Naive thymus-derived CD8-positive, alpha-beta T cell (primary cell): Measurements from ENCODE around the gene FYB1. TPM values are rescaled to one million over a fixed set of nuclear protein-coding genes. Genes with fewer than 3 reads are reported as not detected.

Source experiments
- ATAC-seq, 2 donors: fragments of 150-1000 bp; cut with Tn5 transposase in 1 of 2; sonication (Bioruptor Pico), chemical (Tn5 transposase) in 1 of 2; 1 replicate in 1 of 2; 2 replicates in 1 of 2; pipeline ENCODE4 v1.10.0; 2021; ENCODE audit warnings: mild to moderate bottlenecking in 2 of 2, moderate library complexity in 2 of 2
- POLR2A ChIA-PET: fragments of 350-600 bp; sonication (Branson Sonifier 250); formaldehyde crosslinking; loops from one replicate; lab custom pipeline; 2021; ENCODE audit warnings: antibody characterized with exemption; lab: Charles Lee
- DNase-seq, 10 donors: peaks; one replicate each; pipeline versions ENCODE4 v3.0.0 to v3.0.0-alpha.2; 2020 to 2022
- H3K27ac Mint-ChIP-seq, 10 donors: one replicate each; pipeline ENCODE4 v1.8.0; 2020 to 2022; ENCODE audit warnings: mild to moderate bottlenecking in 10 of 10, mixed read lengths in 10 of 10, moderate library complexity in 4 of 10, inconsistent platforms in 1 of 10
- H3K27me3 Mint-ChIP-seq, 5 donors: one replicate each; pipeline ENCODE4 v1.8.0; 2021 to 2022; ENCODE audit warnings: mixed read lengths in 5 of 5
- H3K36me3 Mint-ChIP-seq, 3 donors: one replicate each; pipeline ENCODE4 v1.8.0; 2020 to 2022; ENCODE audit warnings: mixed read lengths in 3 of 3, mild to moderate bottlenecking in 2 of 3, inconsistent platforms in 1 of 3
- H3K4me1 Mint-ChIP-seq, 4 donors: one replicate each; pipeline ENCODE4 v1.8.0; 2021 to 2022; ENCODE audit warnings: mixed read lengths in 4 of 4
- H3K4me3 Mint-ChIP-seq, 10 donors: one replicate each; pipeline ENCODE4 v1.8.0; 2020 to 2022; ENCODE audit warnings: mild to moderate bottlenecking in 10 of 10, mixed read lengths in 10 of 10, moderate library complexity in 6 of 10, inconsistent platforms in 1 of 10
- H3K9me3 Mint-ChIP-seq, 9 donors: one replicate each; pipeline ENCODE4 v1.8.0; 2020 to 2022; ENCODE audit warnings: mixed read lengths in 9 of 9, mild to moderate bottlenecking in 3 of 9, inconsistent platforms in 1 of 9, moderate library complexity in 1 of 9
- polyA plus RNA-seq, 3 donors: library from polyadenylated mRNA; unstranded; fragments of 300-500 nt; fragmentation: Illumina TruSeq; gene quantifications; one replicate each; pipeline ENCODE4 v1.2.3, GENCODE V29; 2021
- total RNA-seq, 8 experiments: library from RNA in 2 of 8; stranded (reverse) in 2 of 8; gene quantifications; one replicate each; pipeline ENCODE4 v1.2.3 and lab custom pipeline; 2021 to 2026

Gene FYB1
- total and polyA plus RNA-seq, 5 experiments from 2014 or later, result 181 to 642 (median 431) TPM

DNA sequence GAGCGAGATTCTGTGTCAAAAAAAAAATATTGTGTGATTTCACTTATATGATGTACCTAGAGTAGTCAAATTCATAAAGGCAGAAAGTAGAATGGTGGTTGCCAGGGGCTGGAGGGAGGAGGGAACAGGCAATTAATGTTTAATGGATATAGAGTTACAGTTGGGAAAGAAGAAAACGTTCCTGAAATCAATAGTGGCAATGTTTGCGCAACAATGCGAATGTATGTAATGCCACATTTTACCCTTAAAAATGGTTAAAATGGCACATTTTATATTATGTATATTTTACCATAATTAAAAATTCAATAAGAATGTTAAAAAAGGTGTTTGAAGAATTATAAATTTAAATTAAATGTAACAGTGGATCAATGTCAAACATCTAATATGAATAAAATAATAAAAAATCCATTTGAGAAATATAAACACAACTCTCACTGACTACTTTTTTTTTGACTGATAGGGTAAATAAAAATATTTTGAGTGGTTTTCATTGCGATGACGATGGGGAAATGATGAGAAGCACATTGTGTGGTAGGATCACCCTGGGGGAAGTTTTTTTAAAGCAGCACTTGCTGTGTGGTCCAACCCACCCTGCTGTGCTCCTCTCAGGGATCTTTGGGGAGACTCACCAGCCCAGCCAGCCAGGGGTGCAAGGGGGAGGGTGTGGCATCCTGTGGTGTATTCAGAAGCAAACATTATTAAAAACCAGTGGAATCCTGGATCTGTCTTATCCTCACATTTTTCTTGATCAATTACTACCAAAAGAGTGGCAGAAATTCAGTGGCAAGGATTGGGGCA, 4.3 kb downstream of the FYB1 start:
- POLR2A ChIA-PET, result interaction anchor here (2.9 to 5.7 kb wide), 5 partner anchors 9 to 68 kb away, joined by 13 to 124 read pairs (median 61); no protein-coding TSS in a partner anchor
- H3K4me1 Mint-ChIP-seq, result peaks cover 49 to 95% (median 79%) of the 10 kb centered on the region in 4 donors
- ATAC-seq (peak; percentile 24 to 62), DNase-seq (peak in 8 of 10 donors; percentile 29 to 74 (median 64))
- no peaks in the 10 kb centered on the region for H3K9me3 Mint-ChIP-seq
- H3K27me3 Mint-ChIP-seq, result no peaks in the 10 kb centered on the region
- peak overlapping the region; percentile 76 to 93 (median 86) for H3K4me3 Mint-ChIP-seq
- peak overlapping the region; percentile 68 to 100 (median 97) for H3K27ac Mint-ChIP-seq
- H3K36me3 Mint-ChIP-seq, result no peaks in the 10 kb centered on the region

DNA sequence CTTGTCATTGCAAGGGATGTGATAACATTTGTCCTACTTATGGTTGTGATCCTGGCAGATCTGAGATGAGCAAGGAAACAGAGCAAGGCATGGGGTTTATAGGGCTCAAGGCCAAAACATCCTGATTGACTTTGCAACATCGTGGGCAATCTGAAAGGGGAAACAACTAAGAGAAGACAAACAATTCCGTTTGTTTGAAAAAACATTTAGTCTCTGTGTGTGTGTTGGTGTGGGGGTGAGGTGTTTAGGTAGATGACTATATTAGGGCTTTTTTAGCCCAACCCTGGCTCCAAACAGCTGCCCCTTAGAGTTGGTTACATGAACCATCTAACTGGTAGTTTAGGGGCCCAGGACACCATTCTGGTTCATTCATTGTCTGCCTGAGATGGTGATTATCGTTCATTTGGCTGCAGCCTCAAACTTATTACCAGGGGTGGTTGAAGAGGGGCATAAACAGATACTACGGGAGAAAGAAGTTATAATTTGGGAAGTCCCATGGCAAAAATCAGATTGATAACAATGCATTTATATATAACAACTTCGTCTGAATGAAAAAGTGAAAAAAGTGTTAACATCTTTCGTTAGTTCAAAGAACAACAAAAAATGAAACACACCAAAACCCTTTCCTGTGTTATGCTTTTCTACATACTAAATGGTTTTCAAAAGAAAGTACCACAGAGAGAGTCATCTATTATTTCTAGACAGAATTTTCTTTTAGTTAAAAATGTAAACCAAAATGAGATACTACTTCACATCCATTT, 5.7 kb downstream of the FYB1 start:
- POLR2A ChIA-PET, result interaction anchor here (1.0 to 6.8 kb wide), 7 partner anchors 12 to 61 kb away, joined by 3 to 88 read pairs (median 18); no protein-coding TSS in a partner anchor
- Mint-ChIP-seq H3K9me3 (no peaks in the 10 kb centered on the region), H3K4me1 (peaks cover 45 to 95% (median 86%) of the 10 kb centered on the region in 4 donors), H3K36me3 (no peaks in the 10 kb centered on the region), H3K27me3 (no peaks in the 10 kb centered on the region), H3K4me3 (peak overlapping the region; percentile 62 to 90 (median 79)), H3K27ac (peak overlapping the region; percentile 91 to 100 (median 96))
- DNase-seq (peak in 3 of 10 donors; percentile 58 to 66 (median 63)), ATAC-seq (peak in 1 of 2 donors; percentile 9)

DNA sequence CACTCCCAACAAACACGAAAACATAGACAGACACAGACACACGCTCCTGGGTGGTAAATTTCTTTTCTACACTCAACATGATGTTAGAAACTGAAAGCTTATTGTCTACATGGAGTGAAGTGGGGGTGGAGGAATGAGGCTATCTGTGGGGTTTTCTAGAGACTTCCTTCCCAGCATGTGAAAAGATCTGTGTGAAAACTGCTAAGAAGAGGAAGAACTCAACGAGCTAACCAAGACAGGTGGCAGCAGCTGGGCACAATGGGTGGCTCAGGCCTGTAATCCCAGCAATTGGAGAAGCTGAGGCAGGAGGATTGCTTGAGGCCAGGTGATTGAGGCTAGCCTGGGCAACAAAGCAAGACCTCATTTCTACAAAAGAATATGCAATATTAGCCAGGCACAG, 7.6 kb downstream of the FYB1 start:
- Mint-ChIP-seq H3K9me3 (no peaks in the 10 kb centered on the region), H3K27ac (peak overlapping the region; percentile 91 to 100 (median 96)), H3K4me3 (peak overlapping the region; percentile 55 to 90 (median 76)), H3K36me3 (no peaks in the 10 kb centered on the region), H3K27me3 (no peaks in the 10 kb centered on the region), H3K4me1 (peaks cover 54 to 100% (median 92%) of the 10 kb centered on the region in 4 donors)
- POLR2A ChIA-PET, result interaction anchor here (0.8 to 6.8 kb wide), 11 partner anchors 9 to 62 kb away, joined by 3 to 88 read pairs (median 6); no protein-coding TSS in a partner anchor
- DNase-seq, result peak in 2 of 10 donors; percentile 57 to 61
- ATAC-seq, result peak; percentile 19 to 24

DNA sequence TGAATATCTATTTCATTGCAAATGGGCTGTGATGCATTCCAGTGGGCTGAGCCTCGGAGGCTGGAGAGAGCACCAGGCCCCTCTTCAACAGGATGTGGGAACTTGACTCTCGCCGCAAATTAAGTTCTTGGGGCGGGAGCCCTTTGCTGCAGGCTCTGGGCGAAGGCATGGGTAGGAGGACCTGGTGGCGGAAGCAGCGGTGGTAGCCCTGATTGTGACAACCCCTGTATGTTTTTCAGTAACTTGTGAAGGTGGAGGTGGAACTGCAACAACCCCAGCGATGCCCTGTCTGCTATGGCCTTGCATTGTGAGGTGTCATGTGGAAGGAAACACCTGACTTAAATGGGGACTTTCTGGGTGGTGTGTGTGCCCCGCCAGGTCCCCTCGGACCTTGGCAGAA, 9.4 kb downstream of the FYB1 start:
- Mint-ChIP-seq H3K4me1 (peaks cover 51 to 100% (median 95%) of the 10 kb centered on the region in 4 donors), H3K4me3 (peak overlapping the region; percentile 70 to 87 (median 82)), H3K27ac (peak overlapping the region; percentile 93 to 100 (median 96)), H3K27me3 (no peaks in the 10 kb centered on the region), H3K9me3 (no peaks in the 10 kb centered on the region), H3K36me3 (no peaks in the 10 kb centered on the region)
- POLR2A ChIA-PET, result interaction anchor here (1.3 to 6.8 kb wide), 9 partner anchors 9 to 38 kb away, joined by 4 to 88 read pairs (median 16); partner anchors contain the start of gene FYB1
- DNase-seq, result peak; percentile 44 to 89 (median 78)
- peak; percentile 77 to 83 for ATAC-seq

DNA sequence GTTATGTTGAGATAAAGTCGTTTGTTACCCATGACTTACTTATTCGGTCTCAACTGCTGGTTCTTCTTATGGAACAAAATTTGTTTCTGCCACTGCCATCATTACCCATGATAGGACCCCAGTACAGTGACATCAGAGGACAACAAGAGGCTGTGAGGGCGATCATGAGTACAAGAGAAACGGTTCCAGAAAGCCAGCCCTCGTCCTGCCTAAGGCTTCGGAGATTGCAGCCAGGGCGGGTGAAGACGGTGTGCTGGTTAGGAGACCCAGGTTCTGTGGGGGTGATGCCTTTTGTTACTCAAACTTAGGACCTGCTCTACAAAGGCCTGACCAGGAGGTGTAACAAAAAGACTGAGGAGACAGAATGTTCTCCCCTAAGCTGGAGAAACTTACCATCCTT, 10.9 kb downstream of the FYB1 start:
- Mint-ChIP-seq H3K27me3 (no peaks in the 10 kb centered on the region), H3K4me1 (peaks cover 48 to 100% (median 94%) of the 10 kb centered on the region in 4 donors), H3K27ac (peak overlapping the region; percentile 93 to 100 (median 96)), H3K9me3 (no peaks in the 10 kb centered on the region), H3K36me3 (no peaks in the 10 kb centered on the region), H3K4me3 (peak overlapping the region; percentile 70 to 87 (median 82))
- ATAC-seq, result peak; percentile 6 to 22
- POLR2A ChIA-PET, result interaction anchor here (0.7 to 6.8 kb wide), 11 partner anchors 7 to 1199 kb away, joined by 3 to 88 read pairs (median 5); no protein-coding TSS in a partner anchor
- DNase-seq, result no peak

DNA sequence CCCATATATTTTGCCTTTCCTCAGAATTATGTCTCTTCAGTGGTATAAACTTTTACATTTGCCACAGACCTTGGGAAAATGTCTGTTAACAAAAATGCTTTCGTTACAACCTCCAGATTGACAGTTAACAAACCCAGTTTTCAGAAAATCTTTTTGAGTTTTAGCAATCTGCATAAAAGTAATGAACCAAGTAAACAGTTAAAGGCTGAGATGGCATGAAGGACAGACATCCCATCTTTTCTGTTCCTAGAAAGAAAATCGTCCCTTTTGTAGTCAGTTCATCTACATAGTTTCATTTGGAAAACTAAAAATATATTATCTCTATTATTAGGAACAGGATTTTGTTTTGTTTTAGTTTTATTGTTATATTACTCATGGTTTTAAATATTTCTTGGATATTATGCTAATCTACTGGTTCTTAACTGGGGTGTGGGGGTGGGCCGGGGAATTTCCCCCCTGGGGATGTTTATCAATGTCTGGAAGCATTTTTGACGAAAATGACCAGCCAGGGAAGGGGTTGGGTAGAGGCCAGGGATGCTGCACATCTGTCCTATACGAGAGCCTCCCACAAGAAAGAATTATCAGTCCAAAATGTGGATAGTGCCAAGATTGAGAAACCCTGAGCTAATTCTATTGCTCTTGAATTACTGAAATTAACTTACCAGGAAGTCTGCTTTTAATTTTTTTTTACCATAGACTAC, 11.9 kb downstream of the FYB1 start:
- no peaks in the 10 kb centered on the region for H3K27me3 Mint-ChIP-seq
- H3K4me3 Mint-ChIP-seq, result peak overlapping the region; percentile 70 to 98 (median 82)
- no peaks in the 10 kb centered on the region for H3K9me3 Mint-ChIP-seq
- peaks cover 0 to 1% (median 0%) of the 10 kb centered on the region in 3 donors for H3K36me3 Mint-ChIP-seq
- DNase-seq (no peak), ATAC-seq (no peak)
- POLR2A ChIA-PET, result interaction anchor here (0.6 to 6.8 kb wide), 3 partner anchors 10 to 25 kb away, joined by 3 to 76 read pairs (median 3); no protein-coding TSS in a partner anchor
- peak overlapping the region; percentile 93 to 100 (median 96) for H3K27ac Mint-ChIP-seq
- peaks cover 43 to 98% (median 87%) of the 10 kb centered on the region in 4 donors for H3K4me1 Mint-ChIP-seq

DNA sequence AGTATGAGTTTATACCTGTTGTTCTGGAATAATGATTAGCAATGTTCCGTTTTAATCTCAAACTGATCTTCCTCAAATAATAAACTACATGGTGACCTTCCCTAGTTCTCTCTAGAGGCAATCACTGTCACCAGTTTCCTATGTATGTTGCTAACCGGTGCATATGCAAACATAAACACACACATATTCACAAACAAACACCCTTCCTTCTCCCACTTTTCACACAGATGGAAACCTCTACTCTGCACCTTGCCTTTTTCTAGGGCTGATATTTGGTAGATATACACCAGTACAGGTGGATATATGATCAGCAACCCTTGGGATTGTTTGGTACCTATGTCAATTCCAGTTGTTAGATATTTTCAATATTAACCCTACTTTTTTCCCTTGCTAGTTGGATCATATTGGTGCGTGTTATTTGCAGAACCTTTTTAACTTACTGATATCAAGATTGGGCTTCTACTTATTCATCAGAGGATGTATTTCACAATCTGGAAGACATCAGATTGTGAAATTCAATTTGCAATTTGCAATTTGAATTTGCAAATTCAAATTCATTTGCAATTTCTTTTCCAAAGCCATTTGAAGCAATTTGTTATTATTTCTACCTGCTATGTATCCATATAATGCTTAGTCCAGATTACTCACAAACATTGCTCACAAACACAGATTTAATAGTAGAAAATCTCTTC, 12.6 kb downstream of the FYB1 start:
- Mint-ChIP-seq H3K27ac (peak overlapping the region; percentile 93 to 100 (median 96)), H3K4me3 (peak overlapping the region in 9 of 10 donors; percentile 30 to 98 (median 82)), H3K36me3 (peaks cover 3 to 8% (median 6%) of the 10 kb centered on the region in 3 donors), H3K27me3 (no peaks in the 10 kb centered on the region), H3K9me3 (no peaks in the 10 kb centered on the region), H3K4me1 (peaks cover 40 to 98% (median 83%) of the 10 kb centered on the region in 4 donors)
- POLR2A ChIA-PET, result interaction anchor here (1.7 to 1.8 kb wide), 2 partner anchors 10 to 17 kb away, joined by 7 to 13 read pairs; no protein-coding TSS in a partner anchor
- no peak for DNase-seq
- ATAC-seq, result no peak

DNA sequence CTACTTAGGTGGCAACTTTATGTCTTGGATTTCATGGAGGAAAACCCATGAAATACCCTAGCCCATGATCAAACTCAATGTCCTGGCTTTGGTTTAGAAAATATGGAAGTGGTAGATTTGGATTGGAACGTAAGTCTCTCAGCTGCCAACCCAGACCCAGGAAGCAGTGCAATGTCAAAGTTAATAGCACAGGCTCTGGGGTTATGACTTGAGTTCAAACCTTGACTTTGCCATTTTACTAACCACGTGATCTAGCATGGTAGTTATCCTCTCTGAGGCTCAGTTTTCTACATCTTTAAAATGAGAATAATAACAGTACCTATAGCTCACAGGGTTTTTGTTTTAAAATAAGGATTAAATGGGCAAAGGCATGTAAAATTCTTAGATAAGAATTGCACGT, 13.8 kb downstream of the FYB1 start:
- Mint-ChIP-seq H3K9me3 (no peaks in the 10 kb centered on the region), H3K4me3 (peak overlapping the region; percentile 62 to 99 (median 95)), H3K36me3 (peaks cover 4 to 18% (median 7%) of the 10 kb centered on the region in 3 donors), H3K27me3 (no peaks in the 10 kb centered on the region), H3K4me1 (peaks cover 35 to 96% (median 71%) of the 10 kb centered on the region in 4 donors), H3K27ac (peak overlapping the region; percentile 93 to 100 (median 96))
- DNase-seq (no peak), ATAC-seq (no peak)
- POLR2A ChIA-PET, result interaction anchor here (1.0 to 1.8 kb wide), 5 partner anchors 9 to 77 kb away, joined by 3 to 15 read pairs (median 7); no protein-coding TSS in a partner anchor

DNA sequence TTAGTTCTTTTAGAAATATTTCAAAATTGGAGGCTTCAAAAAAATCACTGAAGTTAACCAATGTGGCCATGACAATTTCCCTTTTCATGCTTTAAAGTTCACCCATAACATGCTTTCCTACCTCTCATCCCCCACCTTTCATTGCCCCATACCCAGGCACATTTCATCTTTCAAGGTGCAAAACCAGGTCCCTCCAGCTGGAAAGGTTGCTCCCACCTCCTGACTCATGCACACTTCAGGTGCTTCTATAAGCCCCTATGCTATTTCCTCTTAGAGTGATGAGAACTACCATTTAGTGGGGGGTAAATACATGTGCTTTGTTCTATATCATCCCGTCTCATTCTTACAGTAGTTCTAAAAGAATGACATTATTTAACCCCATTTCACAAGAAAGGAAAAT, 15.4 kb downstream of the FYB1 start:
- Mint-ChIP-seq H3K36me3 (peaks cover 18 to 31% (median 21%) of the 10 kb centered on the region in 3 donors), H3K9me3 (no peaks in the 10 kb centered on the region), H3K27ac (peak overlapping the region; percentile 93 to 100 (median 96)), H3K4me1 (peaks cover 31 to 80% (median 56%) of the 10 kb centered on the region in 4 donors), H3K4me3 (peak overlapping the region; percentile 84 to 99 (median 96)), H3K27me3 (peaks cover 0 to 1% (median 0%) of the 10 kb centered on the region in 5 donors)
- POLR2A ChIA-PET, result interaction anchor here (1.7 to 20.1 kb wide), 4 partner anchors 14 to 70 kb away, joined by 8 to 446 read pairs (median 158); partner anchors contain the start of gene FYB1
- DNase-seq (no peak), ATAC-seq (peak in 1 of 2 donors; percentile 20)

DNA sequence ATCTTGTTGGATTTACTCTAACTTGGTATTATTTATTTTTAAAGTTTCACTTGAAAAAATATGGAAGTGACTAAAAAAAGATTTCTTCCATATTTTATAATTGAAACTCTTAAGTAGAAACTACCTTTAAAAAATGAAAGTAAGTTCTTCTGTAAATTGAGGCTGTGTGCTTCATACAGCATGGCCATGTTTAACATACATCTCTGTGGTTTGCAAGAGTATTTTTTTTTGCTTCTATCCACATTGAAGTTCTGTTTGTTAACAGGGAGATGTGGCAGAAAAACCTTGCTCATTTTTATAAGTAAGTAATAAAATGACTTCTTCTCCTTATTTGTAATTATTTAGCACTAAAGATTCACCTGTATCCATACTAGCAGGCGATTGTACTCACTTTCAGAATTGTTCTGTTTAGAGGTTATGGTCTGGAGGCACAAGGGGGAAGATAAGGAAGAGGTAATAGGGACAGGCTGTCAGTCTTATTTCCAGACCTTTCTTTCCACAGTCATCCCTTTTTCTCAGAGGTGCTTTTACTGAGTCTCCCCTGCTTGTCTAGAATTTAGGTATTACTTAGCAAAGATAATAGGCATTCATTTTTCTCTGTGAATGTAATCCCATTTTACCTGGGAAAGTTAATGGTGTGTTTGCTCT, 16.0 kb downstream of the FYB1 start:
- ATAC-seq (peak; percentile 31 to 43), DNase-seq (no peak)
- peaks cover 18 to 33% (median 21%) of the 10 kb centered on the region in 3 donors for H3K36me3 Mint-ChIP-seq
- H3K4me1 Mint-ChIP-seq, result peaks cover 28 to 74% (median 51%) of the 10 kb centered on the region in 4 donors
- peak overlapping the region; percentile 93 to 100 (median 96) for H3K27ac Mint-ChIP-seq
- H3K4me3 Mint-ChIP-seq, result peak overlapping the region; percentile 84 to 99 (median 96)
- POLR2A ChIA-PET, result interaction anchor here (0.7 to 20.1 kb wide), 9 partner anchors 8 to 130 kb away, joined by 3 to 446 read pairs (median 8); partner anchors contain the start of gene FYB1
- H3K9me3 Mint-ChIP-seq, result no peaks in the 10 kb centered on the region
- H3K27me3 Mint-ChIP-seq, result peaks cover 0 to 1% (median 0%) of the 10 kb centered on the region in 5 donors
